HFFc6 (cell line): ENCODE data around the gene HOXD10. TPM values are rescaled to one million over a fixed set of nuclear protein-coding genes. Genes with fewer than 3 reads are reported as not detected.

Experiments used
- DNase-seq: peaks from one replicate; pipeline ENCODE4 v3.0.0-alpha.2; 2018
- H3K27ac Mint-ChIP-seq: 2 replicates; pipeline ENCODE4 v1.8.0; 2020; ENCODE audit warnings: mild to moderate bottlenecking, mixed read lengths
- H3K27me3 Mint-ChIP-seq: 2 replicates; pipeline ENCODE4 v1.8.0; 2021; ENCODE audit warnings: mild to moderate bottlenecking, moderate library complexity, mixed read lengths; ENCODE audit not compliant: insufficient read depth
- H3K36me3 Mint-ChIP-seq: 2 replicates; pipeline ENCODE4 v1.8.0; 2021; ENCODE audit warnings: low read depth, mixed read lengths
- H3K4me1 Mint-ChIP-seq: 2 replicates; pipeline ENCODE4 v1.8.0; 2020; ENCODE audit warnings: low read depth, mixed read lengths
- H3K4me3 Mint-ChIP-seq: 2 replicates; pipeline ENCODE4 v1.8.0; 2020; ENCODE audit warnings: mild to moderate bottlenecking, moderate library complexity, mixed read lengths
- H3K9me3 Mint-ChIP-seq: 2 replicates; pipeline ENCODE4 v1.8.0; 2020; ENCODE audit warnings: mild to moderate bottlenecking, mixed read lengths
- CTCF ChIP-seq: fragments of 200-600 bp; sonication (generic); IDR thresholded peaks from 2 replicates; pipeline ENCODE4 v1.5.0; 2021; ENCODE audit warnings: antibody characterized with exemption, mild to moderate bottlenecking
- total RNA-seq, 6 experiments: library from RNA; stranded (reverse); fragmentation: NEBNext Ultra II Directional; extraction: Animal tissue kit (Norgen Biotek cat#: 25700); gene quantifications; 2 replicates in 1 of 6; 3 replicates in 5 of 6; pipeline ENCODE4 v1.2.3, GENCODE V29; 2021

HOXD10 gene
- total RNA-seq, 6 experiments from 2014 or later = 10.9 to 14.5 (median 12.8) TPM

DNA sequence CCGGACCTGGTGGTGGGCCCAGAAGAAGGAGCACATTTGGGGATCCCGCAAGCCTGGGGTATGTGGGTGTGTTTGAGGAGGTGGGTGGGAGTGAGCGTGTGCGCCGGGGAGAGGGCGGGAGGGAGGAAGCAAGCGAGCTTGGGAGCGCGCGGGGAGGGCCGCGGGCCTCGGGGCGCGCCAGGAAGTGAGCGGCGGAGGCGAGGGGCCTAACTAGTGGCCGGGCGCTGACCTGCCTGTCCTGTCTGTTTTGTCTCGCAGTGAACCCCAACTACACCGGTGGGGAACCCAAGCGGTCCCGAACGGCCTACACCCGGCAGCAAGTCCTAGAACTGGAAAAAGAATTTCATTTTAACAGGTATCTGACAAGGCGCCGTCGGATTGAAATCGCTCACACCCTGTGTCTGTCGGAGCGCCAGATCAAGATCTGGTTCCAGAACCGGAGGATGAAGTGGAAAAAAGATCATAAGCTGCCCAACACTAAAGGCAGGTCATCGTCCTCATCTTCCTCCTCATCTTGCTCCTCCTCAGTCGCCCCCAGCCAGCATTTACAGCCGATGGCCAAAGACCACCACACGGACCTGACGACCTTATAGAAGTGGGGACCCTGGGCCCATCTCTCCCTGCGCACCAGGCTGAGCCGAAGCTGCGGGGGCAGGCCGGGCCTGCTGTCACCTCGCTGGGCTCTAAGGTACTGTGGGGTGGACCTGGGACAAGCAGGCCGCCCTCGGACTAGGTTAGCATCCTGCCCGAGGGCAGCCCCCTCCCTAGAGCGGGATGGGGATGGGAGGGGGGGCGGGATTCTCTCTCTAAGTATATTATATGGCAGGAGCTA is 36.0 kb downstream of the HOXD10 start:
- Mint-ChIP-seq H3K27me3 (peaks cover 64% of the 10 kb centered on the region), H3K4me3 (no peak overlapping the region; the same call in 1 of the 2 replicates)

GRCh38 chr2:176154576-176155252 is 38.1 kb downstream of the HOXD10 start:
- H3K4me3 Mint-ChIP-seq = no peak overlapping the region
- no peak for TF ChIP-seq CTCF
- H3K4me1 Mint-ChIP-seq = peaks cover 22% of the 10 kb centered on the region
- no peak for DNase-seq
- H3K9me3 Mint-ChIP-seq = no peaks in the 10 kb centered on the region
- no peaks in the 10 kb centered on the region; the same call in 1 of the 2 replicates for H3K36me3 Mint-ChIP-seq
- H3K27me3 Mint-ChIP-seq = peaks cover 61% of the 10 kb centered on the region
- no peak overlapping the region for H3K27ac Mint-ChIP-seq

More for the DNA sequence above, 36.0 kb downstream of the HOXD10 start:
- no peak for TF ChIP-seq CTCF
- no peak for DNase-seq
- Mint-ChIP-seq H3K4me1 (peaks cover 21% of the 10 kb centered on the region; the same call in 1 of the 2 replicates), H3K36me3 (no peaks in the 10 kb centered on the region; the same call in 1 of the 2 replicates), H3K9me3 (no peaks in the 10 kb centered on the region), H3K27ac (no peak overlapping the region)

DNA sequence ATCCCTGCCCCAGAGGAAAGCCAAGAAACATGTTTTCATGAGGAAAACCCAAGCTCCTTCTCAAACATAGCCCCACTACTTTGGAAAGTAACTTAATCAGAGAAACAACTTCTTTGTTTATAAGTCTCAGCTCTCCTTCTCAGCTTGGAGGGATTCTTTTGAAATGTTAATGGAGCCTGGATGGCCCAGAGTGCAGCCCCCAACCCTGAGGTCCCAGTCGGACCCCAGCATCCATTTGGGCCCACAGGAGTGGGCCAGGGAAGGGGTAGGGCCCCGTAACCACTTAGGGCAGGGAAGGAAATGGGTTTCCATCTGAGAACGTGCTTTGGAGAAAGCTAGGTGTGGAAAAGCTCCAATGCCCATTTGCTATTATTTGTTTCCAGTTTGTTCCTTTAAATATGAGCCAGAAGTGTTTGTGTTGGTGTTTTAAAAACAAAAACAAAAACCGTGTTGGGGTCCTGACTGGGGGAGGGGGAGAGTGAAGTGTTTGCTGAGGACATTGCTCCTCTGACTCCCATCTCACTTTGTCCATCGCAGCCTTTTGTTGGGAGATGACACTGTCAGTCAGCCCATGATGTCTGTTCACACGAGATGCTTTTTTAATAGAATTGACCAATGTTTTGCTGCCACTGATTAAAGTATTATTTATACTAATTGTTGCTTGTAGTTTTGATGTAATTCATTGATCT is 38.9 kb downstream of the HOXD10 start:
- H3K27me3 Mint-ChIP-seq = peaks cover 58% of the 10 kb centered on the region
- H3K27ac Mint-ChIP-seq = no peak overlapping the region
- H3K4me3 Mint-ChIP-seq = no peak overlapping the region
- TF ChIP-seq CTCF = no peak
- H3K4me1 Mint-ChIP-seq = peaks cover 15% of the 10 kb centered on the region
- no peaks in the 10 kb centered on the region; the same call in 1 of the 2 replicates for H3K36me3 Mint-ChIP-seq
- no peak for DNase-seq
- no peaks in the 10 kb centered on the region for H3K9me3 Mint-ChIP-seq

- Mint-ChIP-seq H3K9me3 (no peaks in the 10 kb centered on the region), H3K27me3 (peaks cover 56% of the 10 kb centered on the region), H3K36me3 (no peaks in the 10 kb centered on the region), H3K4me1 (peaks cover 20% of the 10 kb centered on the region), H3K27ac (no peak overlapping the region), H3K4me3 (no peak overlapping the region; the same call in 1 of the 2 replicates)
- no peak for DNase-seq
- TF ChIP-seq CTCF = no peak
Measured at GRCh38 chr2:176156301-176156806, 39.8 kb downstream of the HOXD10 start.

GRCh38 chr2:176156807-176157498 is 40.4 kb downstream of the HOXD10 start, which contains the start of gene HOXD3:
Gene HOXD3, plus strand, starts transcription at chr2:176157307. Its CDS starts 11,808 bp downstream, at chr2:176169115.
- DNase-seq = no peak
- Mint-ChIP-seq H3K4me1 (peaks cover 26% of the 10 kb centered on the region), H3K27ac (no peak within 1 kb of the TSS), H3K36me3 (no peaks in the 10 kb centered on the region), H3K9me3 (no peaks in the 10 kb centered on the region), H3K4me3 (peak within 1 kb of the TSS; percentile 71; the same call in 1 of the 2 replicates), H3K27me3 (peaks cover 59% of the 10 kb centered on the region)
- no peak for TF ChIP-seq CTCF
